GM10847 (cell line): ENCODE results near the gene INHBE.

Experiments
- POLR2A ChIP-seq: IDR thresholded peaks from 2 replicates; pipeline ENCODE4 v1.6.1; 2011; ENCODE audit not compliant: insufficient read length; ENCODE audit errors: extremely low read depth

INHBE gene, protein sequence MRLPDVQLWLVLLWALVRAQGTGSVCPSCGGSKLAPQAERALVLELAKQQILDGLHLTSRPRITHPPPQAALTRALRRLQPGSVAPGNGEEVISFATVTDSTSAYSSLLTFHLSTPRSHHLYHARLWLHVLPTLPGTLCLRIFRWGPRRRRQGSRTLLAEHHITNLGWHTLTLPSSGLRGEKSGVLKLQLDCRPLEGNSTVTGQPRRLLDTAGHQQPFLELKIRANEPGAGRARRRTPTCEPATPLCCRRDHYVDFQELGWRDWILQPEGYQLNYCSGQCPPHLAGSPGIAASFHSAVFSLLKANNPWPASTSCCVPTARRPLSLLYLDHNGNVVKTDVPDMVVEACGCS

DNA sequence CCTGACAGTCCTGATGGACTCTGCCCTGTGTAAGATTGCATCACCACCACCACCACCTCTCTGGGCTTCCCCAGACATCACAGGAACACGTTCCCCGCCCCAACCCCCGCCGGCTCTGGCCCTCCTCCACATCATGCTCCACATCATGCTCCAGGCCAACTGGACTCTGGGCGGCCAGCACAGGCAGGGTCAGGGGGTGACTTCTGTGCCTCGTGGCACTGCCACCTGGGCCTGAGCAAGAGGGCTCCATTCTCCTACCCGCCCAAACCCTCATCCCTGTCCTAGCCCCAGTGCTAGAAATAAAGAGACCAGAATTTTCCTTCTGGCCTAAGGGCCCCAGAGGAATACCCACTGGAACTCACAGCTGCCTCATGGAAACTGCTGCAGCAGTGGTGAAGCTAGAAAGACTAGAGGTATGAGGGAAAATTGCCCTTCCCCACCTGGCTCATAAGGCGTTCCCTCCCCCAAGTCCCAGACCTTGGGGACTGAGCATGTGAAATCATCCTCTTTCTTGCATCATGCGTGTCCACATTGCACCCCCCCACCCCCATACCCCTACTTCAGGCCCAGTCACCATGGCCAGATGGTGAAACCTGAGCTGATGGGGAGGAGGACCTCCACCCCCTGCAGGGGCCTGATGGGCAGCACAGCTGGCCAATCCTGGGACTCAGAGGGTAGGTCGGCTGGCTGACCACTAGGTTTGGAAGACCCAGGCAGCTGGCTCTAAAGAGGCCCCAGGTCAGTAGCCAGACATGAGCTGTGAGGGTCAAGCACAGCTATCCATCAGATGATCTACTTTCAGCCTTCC lies at the start of gene INHBE:
Gene INHBE, plus strand, starts transcription at position 742 of the 808 bp plus-strand sequence. CDS start 230 bp downstream, outside the sequence.
- TF ChIP-seq POLR2A: no peak

DNA sequence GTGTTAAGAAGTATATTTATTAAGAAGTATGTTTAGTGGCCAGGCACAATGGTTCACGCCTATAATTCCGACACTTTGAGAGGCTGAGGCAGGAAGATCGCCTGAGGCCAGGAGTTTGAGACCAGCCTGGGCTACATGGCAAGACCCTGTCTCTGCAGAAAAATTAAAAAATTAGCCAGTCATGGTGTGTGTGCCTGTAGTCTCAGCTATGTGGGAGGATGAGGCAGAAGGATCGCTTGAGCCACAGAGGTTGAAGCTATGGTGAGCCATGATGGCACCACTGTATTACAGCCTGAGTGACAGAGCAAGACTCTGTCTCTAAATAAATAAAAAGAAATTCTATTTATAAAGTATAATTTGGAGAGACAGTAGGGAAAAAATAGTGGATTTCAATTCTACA lies 44.6 kb upstream of the INHBE start:
- TF ChIP-seq POLR2A: no peak

GRCh38 chr12:57415088-57415487 lies 40.0 kb upstream of the INHBE start:
- TF ChIP-seq POLR2A: no peak

DNA sequence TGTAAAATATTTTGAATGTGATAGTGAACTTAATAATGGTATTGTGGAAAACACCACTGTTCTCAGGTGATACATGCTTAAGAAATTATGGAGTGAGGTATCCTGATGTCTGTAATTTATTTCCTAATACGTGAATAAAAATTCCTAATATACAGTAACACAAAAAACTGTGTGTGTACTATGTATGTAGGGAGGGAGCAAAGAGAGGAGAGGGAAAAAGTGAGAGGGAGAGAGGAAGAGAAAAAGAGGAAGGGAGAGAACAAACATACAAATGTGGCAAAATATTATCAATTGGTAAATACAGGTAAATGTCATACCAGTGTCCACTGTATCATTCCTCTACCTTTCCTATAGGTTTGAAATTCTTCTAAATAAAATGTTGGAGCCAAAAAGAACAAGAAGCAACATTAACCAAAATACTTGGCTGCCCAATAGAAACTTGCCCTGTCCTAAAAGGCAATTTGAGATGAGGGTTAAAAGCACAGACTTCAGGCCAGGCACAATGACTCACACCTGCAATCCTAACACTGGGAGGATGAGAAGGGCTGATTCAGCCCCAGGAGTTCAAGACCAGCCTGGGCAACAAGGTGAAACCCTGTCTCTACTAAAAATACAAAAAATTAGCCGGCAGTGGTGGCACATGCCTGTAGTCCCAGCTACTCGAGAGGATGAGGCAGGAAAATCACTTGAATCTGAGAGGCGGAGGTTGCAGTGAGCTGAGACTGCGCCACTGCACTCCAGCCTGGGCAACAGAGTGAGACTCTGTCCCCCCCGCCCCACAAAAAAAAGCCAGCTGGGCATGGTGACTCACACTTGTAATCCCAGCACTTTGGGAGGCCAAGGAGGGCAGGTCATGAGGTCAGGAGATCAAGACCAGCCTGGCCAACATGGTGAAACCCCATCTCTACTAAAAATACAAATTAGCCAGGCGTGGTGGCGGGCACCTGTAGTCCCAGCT lies 38.8 kb upstream of the INHBE start:
- no peak for TF ChIP-seq POLR2A

- no peak for TF ChIP-seq POLR2A
Observed at GRCh38 chr12:57418255-57418654, 36.9 kb upstream of the INHBE start.

DNA sequence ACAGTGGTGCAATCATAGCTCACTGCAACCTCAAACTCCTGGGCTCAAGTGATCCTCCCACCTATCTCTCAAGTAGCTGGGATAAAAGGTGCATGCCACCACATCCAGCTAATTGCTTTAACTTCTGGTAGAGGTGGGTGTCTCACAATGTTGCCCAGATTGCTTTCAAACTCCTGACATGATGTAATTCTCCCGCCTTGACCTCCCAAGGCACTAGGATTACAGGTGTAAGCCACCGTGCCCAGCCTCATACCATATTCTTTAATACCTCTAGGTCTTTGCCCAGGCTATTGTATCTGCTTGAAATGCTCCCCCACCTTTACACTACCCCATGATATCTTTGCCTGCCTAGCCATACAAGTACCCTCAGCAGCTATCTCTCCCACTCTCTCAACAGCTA lies 35.6 kb upstream of the INHBE start:
- TF ChIP-seq POLR2A: no peak

DNA sequence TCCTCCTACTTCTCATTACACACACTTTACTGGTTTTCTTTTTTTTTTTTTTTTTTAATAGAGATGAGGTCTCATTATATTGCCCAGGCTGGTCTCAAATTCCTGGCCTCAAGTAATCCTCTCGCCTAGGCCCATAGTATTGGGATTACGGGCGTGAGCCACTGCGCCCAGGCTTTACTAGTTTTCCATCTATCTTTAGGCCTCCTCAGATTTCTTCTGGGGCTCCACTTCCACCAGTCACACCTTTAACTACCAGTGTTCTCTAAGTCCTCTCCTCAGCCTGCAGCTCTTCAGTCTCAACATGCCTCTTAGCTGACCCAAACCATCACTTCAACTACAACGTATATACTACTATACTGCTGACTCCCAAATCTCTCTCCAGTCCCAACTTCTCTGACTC lies 34.6 kb upstream of the INHBE start:
- TF ChIP-seq POLR2A: no peak

DNA sequence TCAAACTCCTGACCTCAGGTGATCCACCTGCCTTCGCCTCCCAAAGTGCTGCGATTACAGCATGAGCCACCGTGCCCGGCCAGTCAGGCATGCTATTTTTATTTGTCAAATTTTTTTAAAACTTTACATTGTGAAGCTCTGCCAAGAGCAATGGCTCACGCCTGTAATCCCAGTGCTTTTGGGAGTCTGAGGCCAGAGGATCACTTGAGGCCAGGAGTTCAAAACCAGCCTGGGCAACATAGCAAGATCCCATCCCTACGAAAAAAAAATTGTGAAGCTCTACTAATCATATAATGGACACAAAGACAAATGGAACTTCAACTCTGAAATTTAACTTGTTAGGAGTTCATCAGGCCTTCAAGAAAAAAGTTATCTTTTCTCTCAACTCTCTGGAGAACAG lies 26.1 kb upstream of the INHBE start:
- no peak for TF ChIP-seq POLR2A

DNA sequence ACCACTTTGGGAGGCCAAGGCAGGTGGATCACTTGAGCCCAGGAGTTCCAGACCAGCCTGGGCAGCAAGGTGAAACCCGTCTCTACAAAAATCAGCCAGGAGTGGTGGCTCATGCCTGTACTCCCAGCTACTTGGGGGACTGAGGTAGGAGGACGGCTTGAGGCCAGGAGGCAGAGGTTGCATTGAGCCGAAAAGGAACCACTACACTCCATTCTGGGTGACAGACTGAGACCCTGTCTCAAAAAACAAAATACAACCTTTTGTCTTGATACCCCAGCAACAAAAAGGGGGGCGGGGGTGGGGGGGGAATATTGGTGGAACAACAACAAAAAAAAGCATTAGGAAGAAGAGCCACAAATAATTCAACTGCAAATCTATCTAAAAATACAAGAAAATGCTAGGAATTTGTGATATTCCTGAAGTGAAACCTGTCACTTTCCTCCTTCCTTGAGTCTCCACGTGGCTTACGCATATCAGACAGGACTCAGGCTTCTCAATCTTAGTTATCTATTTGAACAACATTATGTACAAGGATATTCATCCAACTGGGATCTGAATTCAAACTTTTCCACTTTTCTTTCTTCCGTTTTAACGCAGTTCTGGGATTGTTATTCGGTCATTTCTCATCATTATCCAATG lies 25.5 kb upstream of the INHBE start:
- no peak for TF ChIP-seq POLR2A

- TF ChIP-seq POLR2A: no peak
Observed at GRCh38 chr12:57430112-57430930, 24.8 kb upstream of the INHBE start.

DNA sequence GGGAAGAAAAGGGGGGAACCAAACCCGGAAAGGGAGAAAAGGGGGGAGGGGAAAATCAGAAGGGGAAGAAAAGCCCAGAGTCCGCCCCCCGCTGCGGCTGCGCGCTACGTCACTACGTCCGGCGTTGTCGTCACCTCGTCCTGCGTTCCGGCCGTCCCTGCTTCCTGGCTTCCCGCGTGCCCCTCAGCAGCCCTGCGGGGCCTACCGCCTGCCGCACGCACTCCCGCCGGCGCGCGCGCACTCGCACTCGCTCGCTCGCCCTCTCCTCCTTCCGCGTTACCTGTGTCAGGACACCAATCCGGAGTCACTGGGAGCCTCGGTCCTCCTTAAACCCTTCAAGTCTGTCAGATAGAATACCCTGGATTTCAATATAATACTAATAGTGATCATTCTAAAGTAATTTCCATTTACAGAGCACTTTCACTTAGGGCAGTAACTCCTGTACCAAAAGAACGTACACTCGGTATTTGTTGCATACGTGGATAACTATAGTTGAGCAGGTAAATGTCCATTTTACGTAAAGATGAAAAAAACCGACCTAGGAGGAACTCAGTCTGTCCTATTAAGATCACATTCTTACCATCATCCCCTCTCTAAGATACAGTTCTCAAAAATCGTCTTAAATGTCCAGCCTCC lies 24.1 kb upstream of the INHBE start, which contains the start of gene R3HDM2:
Gene R3HDM2, minus strand, starts transcription at position 113 of the 636 bp plus-strand sequence. CDS start 120,615 bp downstream, outside the sequence.
- peak; percentile 97 for TF ChIP-seq POLR2A

DNA sequence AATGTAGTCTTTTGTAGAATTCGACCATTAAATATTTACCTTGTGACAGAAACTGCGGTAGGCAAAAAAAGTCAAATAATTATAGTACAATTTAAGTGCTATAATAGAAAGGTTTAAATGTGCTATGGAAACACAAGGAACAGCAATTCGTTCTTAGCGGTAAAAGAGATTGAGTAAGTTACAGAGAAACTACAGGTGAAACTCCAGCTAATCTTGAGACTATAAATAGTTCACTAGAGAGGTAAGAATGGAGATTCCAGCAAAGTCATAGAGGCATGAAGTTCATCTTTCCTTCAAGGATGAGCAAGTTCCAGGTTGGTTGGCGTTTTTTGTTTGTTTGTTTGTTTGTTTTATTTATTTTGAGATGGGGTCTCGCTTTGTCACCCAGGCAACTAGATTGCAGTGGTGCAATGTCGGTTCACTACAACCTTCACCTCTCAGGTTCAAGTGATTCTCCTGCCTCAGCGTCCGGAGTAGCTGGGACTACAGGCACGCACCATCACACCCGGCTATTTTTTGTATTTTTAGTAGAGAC lies 23.4 kb upstream of the INHBE start:
- no peak for TF ChIP-seq POLR2A

GRCh38 chr12:57433370-57433769 lies 21.7 kb upstream of the INHBE start:
- no peak for TF ChIP-seq POLR2A
